Measurements from ENCODE around the gene GDAP1L1. TPM values are rescaled to one million over a fixed set of nuclear protein-coding genes. Genes with fewer than 3 reads are reported as not detected.

The GDAP1L1 gene
- total RNA-seq, 1 experiment from 2014 or later = 0.54 TPM

DNA sequence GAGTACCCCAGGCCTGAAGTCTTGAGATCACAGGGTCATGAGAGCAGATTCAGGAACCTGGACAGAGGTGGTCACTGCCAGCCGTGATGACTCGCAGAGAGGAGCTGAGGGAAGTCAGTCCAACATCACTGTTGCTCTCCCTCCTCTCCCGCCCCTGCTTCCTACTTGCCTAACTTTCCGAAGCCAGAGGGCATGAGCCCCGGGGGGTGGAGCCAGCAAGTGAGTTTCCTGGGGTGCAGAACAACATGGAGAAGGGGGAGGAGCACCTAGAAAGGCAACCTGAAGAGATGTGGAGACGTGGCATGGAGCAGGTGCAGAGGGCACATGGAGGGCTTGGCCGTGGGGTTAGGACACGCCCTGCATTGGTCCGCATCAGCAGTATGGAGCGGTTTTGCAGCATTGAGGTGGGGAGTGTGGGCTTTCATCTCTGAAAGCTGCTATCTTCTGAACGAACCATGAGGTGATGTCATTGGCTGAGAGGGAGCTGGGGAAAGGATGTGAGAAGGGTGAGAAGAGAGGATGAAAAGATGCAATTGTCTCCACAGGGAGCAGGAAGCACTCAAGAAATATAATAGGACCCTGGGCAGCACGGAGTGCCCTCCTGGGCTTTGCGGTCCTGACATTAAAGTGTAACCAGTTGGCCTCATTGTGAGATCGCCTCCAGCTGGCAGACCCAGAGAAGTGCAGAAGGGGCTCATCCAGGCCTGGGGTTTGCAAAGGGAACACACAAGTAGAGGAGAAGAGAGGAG is 25.0 kb downstream of the GDAP1L1 start:
- intact Hi-C loops (cut with micrococcal nuclease; ENCODE audit: unreplicated experiment) = no loop called here
- Histone ChIP-seq H3K4me1 (ENCODE audit: insufficient read depth, low read length, poor library complexity, severe bottlenecking) (no peaks in the 10 kb centered on the region), H3K9me3 (ENCODE audit: low read depth, low read length, poor library complexity, severe bottlenecking) (no peaks in the 10 kb centered on the region), H3K4me3 (ENCODE audit: low read depth, low read length, poor library complexity, severe bottlenecking) (no peak overlapping the region), H3K36me3 (ENCODE audit: insufficient read depth, low read length, poor library complexity, severe bottlenecking) (no peaks in the 10 kb centered on the region), H3K27me3 (replicated peaks; ENCODE audit: insufficient read depth, low read depth, low read length, poor library complexity) (no peaks in the 10 kb centered on the region), H3K27ac (ENCODE audit: low read depth, low read length, poor library complexity, severe bottlenecking) (no peak overlapping the region)
- POLR2A ChIA-PET (ENCODE audit: low non-redundant PET) = no interaction called here
- no peak for TF ChIP-seq EZH2 (IDR thresholded peaks at IDR 0.05; ENCODE audit: borderline replicate concordance, low read depth, low read length, poor library complexity, severe bottlenecking)
- TF ChIP-seq, protein P1, sequence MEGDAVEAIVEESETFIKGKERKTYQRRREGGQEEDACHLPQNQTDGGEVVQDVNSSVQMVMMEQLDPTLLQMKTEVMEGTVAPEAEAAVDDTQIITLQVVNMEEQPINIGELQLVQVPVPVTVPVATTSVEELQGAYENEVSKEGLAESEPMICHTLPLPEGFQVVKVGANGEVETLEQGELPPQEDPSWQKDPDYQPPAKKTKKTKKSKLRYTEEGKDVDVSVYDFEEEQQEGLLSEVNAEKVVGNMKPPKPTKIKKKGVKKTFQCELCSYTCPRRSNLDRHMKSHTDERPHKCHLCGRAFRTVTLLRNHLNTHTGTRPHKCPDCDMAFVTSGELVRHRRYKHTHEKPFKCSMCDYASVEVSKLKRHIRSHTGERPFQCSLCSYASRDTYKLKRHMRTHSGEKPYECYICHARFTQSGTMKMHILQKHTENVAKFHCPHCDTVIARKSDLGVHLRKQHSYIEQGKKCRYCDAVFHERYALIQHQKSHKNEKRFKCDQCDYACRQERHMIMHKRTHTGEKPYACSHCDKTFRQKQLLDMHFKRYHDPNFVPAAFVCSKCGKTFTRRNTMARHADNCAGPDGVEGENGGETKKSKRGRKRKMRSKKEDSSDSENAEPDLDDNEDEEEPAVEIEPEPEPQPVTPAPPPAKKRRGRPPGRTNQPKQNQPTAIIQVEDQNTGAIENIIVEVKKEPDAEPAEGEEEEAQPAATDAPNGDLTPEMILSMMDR (conservative IDR thresholded peaks at IDR 0.05; ENCODE audit: low read depth, low read length) = peak; percentile 58
- no TSS peak for BruUV-seq (replicated peaks)
- DNase-seq (ENCODE audit: low spot score) = peak; percentile 47
- CTCF ChIA-PET = no interaction called here

DNA sequence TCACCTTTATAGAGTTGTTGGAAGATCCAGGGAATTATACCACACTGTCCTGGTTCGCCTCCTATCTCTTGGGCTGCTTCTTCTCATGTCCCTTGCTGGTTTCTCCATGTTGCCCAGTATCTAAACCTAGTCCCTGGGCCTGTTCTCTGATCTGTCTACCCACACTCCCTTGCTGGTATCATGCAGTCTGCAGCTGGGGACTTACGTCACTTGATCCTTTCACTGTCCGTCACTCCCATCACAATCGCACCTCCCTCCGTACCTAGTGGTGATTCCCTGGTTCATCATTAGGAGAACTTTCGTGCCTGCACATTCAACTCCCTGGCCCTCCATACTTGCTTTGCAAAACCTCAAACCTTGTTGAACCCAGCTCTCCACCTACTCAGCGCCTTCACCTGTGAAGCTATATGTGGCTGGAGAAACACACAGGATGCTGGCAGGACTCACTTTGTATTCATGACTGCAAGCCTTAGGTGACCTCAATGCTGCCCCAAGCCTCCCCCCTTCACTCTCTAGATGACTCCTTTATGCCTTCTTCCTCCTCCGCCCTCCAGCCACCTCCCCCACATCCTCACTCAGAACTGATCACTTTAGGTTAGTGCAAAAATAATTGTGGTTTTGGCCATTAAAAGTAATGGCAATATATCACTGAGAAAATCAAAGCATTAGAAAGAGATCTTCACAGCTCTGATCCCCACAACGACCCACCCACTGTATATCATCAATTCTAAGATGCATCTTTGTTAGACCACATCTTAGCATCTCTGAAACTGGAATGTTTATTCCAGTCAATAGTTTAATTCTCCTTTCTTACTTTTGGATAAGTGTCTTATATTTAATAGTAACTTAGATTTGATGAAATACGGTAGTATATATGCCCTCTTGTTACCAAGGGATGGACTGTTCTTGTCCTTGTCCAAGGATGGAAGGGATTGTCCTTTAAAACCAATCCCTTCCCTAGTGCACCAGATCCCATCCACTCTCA is 26.4 kb downstream of the GDAP1L1 start:
- ChIA-PET CTCF (no interaction called here), POLR2A (ENCODE audit: low non-redundant PET) (no interaction called here)
- no peaks in the 10 kb centered on the region for H3K4me1 ChIP-seq (ENCODE audit: insufficient read depth, low read length, poor library complexity, severe bottlenecking)
- DNase-seq (ENCODE audit: low spot score) = no peak
- no peaks in the 10 kb centered on the region for H3K9me3 ChIP-seq (ENCODE audit: low read depth, low read length, poor library complexity, severe bottlenecking)
- no peaks in the 10 kb centered on the region for H3K27me3 ChIP-seq (replicated peaks; ENCODE audit: insufficient read depth, low read depth, low read length, poor library complexity)
- H3K36me3 ChIP-seq (ENCODE audit: insufficient read depth, low read length, poor library complexity, severe bottlenecking) = no peaks in the 10 kb centered on the region
- TF ChIP-seq, protein P1 (conservative IDR thresholded peaks at IDR 0.05; ENCODE audit: low read depth, low read length) = no peak
- no peak for TF ChIP-seq EZH2 (IDR thresholded peaks at IDR 0.05; ENCODE audit: borderline replicate concordance, low read depth, low read length, poor library complexity, severe bottlenecking)
- H3K4me3 ChIP-seq (ENCODE audit: low read depth, low read length, poor library complexity, severe bottlenecking) = no peak overlapping the region
- H3K27ac ChIP-seq (ENCODE audit: low read depth, low read length, poor library complexity, severe bottlenecking) = no peak overlapping the region
- intact Hi-C loops (cut with micrococcal nuclease; ENCODE audit: unreplicated experiment) = no loop called here
- no TSS peak for BruUV-seq (replicated peaks)

DNA sequence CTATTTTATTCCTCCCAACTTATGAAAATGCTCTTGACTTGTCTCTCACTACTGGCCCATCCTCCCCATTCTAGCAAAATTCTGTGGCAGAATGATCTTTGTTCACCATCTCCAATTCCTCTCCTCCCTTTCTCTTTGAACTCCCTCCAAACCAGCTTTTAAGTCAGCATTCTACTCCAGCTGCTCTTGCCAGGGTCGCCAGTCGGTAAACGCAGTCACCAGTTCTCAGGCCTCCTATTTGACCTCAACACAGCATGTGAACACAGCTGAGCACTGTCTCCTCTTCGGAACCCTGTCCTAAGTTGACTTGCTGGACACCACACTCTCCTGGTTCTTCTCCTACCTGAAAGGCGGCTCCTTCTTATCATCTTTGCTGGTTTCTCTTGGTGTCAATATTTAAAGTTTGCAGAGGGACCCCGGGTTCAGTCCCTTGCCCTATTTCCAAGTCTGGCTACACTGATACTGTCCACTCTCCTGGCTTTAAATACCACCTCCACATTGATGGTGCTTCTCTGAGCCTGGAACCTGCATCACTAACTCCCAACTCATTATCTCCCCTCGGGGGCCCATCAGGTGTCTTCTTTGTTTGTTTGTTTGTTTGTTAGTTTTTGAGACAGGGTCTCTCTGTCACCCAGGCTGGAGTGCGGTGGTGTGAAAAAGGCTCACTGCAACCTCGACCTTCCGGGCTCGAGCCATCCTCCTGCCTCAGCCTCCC is 27.4 kb downstream of the GDAP1L1 start:
- intact Hi-C loops (cut with micrococcal nuclease; ENCODE audit: unreplicated experiment) = no loop called here
- no peak for TF ChIP-seq EZH2 (IDR thresholded peaks at IDR 0.05; ENCODE audit: borderline replicate concordance, low read depth, low read length, poor library complexity, severe bottlenecking)
- TF ChIP-seq, protein P1 (conservative IDR thresholded peaks at IDR 0.05; ENCODE audit: low read depth, low read length) = no peak
- Histone ChIP-seq H3K27ac (ENCODE audit: low read depth, low read length, poor library complexity, severe bottlenecking) (no peak overlapping the region), H3K27me3 (replicated peaks; ENCODE audit: insufficient read depth, low read depth, low read length, poor library complexity) (no peaks in the 10 kb centered on the region), H3K9me3 (ENCODE audit: low read depth, low read length, poor library complexity, severe bottlenecking) (no peaks in the 10 kb centered on the region), H3K4me1 (ENCODE audit: insufficient read depth, low read length, poor library complexity, severe bottlenecking) (no peaks in the 10 kb centered on the region), H3K4me3 (ENCODE audit: low read depth, low read length, poor library complexity, severe bottlenecking) (no peak overlapping the region), H3K36me3 (ENCODE audit: insufficient read depth, low read length, poor library complexity, severe bottlenecking) (no peaks in the 10 kb centered on the region)
- CTCF ChIA-PET = no interaction called here
- POLR2A ChIA-PET (ENCODE audit: low non-redundant PET) = no interaction called here
- no TSS peak for BruUV-seq (replicated peaks)
- no peak for DNase-seq (ENCODE audit: low spot score)

Data from A673 (cell line).